ENCODE results near the gene CACNA2D1.

The CACNA2D1 gene

DNA sequence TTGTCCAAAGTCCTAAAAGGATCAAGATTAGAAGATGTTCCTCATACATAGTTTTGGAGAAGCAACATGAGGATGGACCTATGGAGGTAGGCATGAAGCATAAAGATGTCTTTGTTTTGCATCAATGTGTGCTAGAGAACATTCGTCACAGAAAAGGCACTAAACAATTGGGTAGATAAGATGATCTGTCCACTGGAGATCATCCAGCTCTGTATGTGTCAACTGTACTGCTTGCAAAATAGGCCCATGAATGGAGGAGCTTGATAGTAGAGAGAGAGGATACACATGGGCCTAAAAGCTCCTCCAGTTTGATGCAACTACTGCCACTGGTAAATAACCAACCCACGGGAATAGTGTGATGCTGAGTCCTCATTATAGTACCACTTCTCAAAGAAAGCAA is 387.3 kb downstream of the CACNA2D1 start:
- TF ChIP-seq, protein P1, sequence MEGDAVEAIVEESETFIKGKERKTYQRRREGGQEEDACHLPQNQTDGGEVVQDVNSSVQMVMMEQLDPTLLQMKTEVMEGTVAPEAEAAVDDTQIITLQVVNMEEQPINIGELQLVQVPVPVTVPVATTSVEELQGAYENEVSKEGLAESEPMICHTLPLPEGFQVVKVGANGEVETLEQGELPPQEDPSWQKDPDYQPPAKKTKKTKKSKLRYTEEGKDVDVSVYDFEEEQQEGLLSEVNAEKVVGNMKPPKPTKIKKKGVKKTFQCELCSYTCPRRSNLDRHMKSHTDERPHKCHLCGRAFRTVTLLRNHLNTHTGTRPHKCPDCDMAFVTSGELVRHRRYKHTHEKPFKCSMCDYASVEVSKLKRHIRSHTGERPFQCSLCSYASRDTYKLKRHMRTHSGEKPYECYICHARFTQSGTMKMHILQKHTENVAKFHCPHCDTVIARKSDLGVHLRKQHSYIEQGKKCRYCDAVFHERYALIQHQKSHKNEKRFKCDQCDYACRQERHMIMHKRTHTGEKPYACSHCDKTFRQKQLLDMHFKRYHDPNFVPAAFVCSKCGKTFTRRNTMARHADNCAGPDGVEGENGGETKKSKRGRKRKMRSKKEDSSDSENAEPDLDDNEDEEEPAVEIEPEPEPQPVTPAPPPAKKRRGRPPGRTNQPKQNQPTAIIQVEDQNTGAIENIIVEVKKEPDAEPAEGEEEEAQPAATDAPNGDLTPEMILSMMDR (IDR thresholded peaks at IDR 0.05): no peak
- H3K27ac ChIP-seq: no peak overlapping the region
- DNase-seq (ENCODE audit: low spot score): no peak
- H3K4me3 ChIP-seq: no peak overlapping the region

DNA sequence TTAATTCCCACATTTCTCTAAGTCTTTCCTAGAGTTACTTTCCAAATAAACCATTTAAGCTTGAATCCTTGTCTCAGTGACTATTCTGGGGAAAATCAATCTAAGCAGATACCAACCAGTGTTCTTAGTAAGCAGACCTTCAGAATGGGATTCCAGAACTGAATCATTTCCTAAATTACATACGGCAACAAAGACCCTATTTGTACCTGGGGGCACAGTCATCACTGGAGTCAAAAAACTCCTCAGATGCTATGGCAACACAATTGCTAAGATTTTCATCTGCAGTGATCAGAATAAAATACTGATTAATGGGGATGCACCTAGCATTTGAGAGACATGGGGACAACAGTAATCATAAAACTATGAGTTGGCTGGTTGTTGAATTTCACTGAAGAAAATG is 389.0 kb downstream of the CACNA2D1 start:
- Histone ChIP-seq H3K27ac (no peak overlapping the region), H3K4me3 (no peak overlapping the region)
- no peak for DNase-seq (ENCODE audit: low spot score)
- TF ChIP-seq, protein P1 (IDR thresholded peaks at IDR 0.05): no peak

DNA sequence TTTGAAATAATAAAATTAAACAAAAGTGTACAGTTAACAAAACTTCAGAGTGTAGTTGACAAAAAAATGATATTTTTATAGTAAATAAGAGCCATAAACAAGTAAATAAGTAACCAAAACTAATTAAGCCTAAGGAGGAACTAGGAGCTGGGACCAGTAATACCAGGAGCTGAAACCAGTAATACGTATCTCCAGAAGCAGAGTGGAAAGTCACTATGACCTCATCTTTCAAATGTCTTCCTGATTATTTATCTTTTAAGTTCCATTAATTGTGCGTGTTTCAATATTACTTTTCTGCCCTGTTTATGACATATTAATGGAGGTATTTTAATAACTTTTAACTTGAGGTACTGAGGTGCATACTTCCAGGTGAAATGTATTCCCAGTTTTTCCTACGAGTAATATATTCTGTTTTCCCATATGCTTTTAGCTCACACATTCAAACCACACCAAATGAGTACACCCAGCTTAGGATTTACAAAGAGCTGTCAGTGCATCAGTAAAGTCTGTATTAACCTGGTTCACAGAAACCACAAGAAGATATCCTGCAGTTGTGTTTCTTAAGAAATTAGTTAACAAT is 390.0 kb downstream of the CACNA2D1 start:
- no peak for DNase-seq (ENCODE audit: low spot score)
- no peak overlapping the region for H3K4me3 ChIP-seq
- TF ChIP-seq, protein P1 (IDR thresholded peaks at IDR 0.05): no peak
- no peak overlapping the region for H3K27ac ChIP-seq

DNA sequence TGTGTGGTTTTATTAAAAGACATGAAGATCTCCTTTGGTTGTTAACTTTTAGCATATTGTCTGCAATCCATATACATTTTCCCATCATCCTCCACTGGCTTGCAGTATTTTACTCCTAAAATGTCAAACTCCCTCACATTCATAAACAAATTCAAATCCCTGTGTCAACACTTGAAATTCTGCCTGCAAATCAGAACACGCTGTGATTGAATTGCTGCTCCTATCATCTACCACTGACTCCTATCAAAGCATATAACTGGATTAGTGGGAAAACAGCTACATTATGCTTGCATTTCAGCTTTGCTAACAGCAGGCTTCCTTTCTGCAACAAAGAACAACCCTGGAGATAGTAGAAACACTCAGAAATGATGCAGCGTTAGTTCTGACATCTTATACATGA is 392.0 kb downstream of the CACNA2D1 start:
- TF ChIP-seq, protein P1 (IDR thresholded peaks at IDR 0.05): no peak
- DNase-seq (ENCODE audit: low spot score): no peak
- Histone ChIP-seq H3K4me3 (no peak overlapping the region), H3K27ac (no peak overlapping the region)

DNA sequence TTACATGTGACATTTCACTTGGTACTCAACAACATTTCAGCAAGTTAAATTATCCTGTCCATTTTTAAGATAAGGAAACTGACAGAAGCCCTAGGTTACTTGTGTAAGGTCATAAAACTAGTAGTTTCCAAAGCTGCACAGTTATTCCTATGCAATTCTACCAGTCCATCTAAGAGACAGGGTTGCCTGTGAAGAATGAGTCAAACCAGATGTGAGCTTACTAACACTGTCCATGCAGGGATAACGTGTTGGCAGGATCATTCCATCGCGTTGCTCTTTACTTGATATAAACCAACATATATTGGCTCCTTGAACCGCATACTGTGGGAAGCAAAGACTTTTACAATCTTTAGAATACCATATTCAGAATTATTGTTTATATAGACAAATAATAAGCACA is 392.8 kb downstream of the CACNA2D1 start:
- no peak overlapping the region for H3K27ac ChIP-seq

DNA sequence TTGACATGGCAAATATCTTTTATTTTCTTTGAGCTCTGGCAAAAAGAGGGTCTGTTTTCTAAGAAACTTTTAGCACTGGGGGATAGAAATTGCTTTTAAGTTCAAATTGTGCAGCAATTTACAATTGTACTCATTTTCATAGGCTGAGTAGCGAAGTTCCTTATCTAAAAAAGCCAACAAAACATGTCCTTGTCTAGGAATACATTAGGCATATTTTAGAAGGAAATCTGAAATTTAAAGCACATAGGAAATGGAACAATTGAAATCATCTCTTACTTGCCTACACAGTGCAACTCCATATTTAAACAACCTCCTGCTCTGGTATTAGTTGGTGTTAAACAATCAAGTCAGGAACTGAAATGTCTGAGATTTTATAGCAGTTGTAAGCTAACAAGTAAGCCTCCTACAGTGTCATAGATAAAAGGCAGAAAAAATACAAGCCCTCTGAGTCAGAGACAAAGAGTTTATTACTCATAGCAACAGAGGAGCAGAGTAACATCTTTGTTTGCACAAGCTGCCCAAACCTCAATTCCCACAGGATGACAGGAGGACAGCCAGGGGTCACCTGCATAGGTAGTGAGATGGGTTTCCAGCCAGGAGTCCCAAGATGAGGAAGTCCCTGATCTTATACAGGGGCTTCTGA is 393.6 kb downstream of the CACNA2D1 start:
- no peak for DNase-seq (ENCODE audit: low spot score)
- no peak overlapping the region for H3K4me3 ChIP-seq
- TF ChIP-seq, protein P1 (IDR thresholded peaks at IDR 0.05): no peak
- H3K27ac ChIP-seq: no peak overlapping the region

More for the DNA sequence above, 392.8 kb downstream of the CACNA2D1 start:
- no peak overlapping the region for H3K4me3 ChIP-seq
- TF ChIP-seq, protein P1 (IDR thresholded peaks at IDR 0.05): no peak
- DNase-seq (ENCODE audit: low spot score): no peak

DNA sequence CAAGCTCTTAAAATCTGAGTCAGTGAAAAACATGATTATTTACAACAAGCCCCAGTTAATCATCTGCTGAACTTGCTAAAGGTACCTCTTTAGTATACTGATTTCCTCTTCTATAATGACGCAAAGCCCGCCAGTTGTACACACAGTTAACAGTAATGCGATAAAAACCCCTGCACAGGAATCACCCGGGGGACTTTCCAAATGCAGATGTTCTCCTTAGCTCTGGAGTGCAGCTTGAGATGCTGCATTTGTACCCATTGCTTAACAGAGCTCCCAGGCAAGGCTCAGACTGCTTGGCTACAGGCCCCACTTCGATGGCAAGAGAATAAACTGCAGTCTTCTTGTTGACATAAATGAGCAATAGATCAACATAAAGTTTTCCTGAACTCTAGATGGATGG is 394.1 kb downstream of the CACNA2D1 start:
- TF ChIP-seq, protein P1 (IDR thresholded peaks at IDR 0.05): no peak
- no peak for DNase-seq (ENCODE audit: low spot score)
- H3K27ac ChIP-seq: no peak overlapping the region
- no peak overlapping the region for H3K4me3 ChIP-seq

All from coronary artery (tissue), 2 donors.